Measurements from ENCODE around the gene DENND2A. TPM values are rescaled to one million over a fixed set of nuclear protein-coding genes. Genes with fewer than 3 reads are reported as not detected.

DENND2A gene
- total RNA-seq, 4 donors from 2014 or later = 25.2 to 83.5 (median 46.5) TPM

GRCh38 chr7:140541513-140542227 is 98.9 kb downstream of the DENND2A start:
- Histone ChIP-seq H3K27me3 (no peaks in the 10 kb centered on the region), H3K4me1 (peaks cover 6 to 68% (median 27%) of the 10 kb centered on the region in 3 donors), H3K9me3 (no peaks in the 10 kb centered on the region), H3K36me3 (peaks cover 0 to 32% of the 10 kb centered on the region in 2 donors), H3K27ac (peak overlapping the region; percentile 91 to 96 (median 93)), H3K4me3 (peak overlapping the region in 1 of 2 donors; percentile 26)
- TF ChIP-seq EP300 (IDR thresholded peaks at IDR 0.05) (no peak), POLR2AphosphoS5 (IDR thresholded peaks at IDR 0.05) (peak; percentile 83)
- 6 to 8% methylated on average over 7 to 14 of the region's 17 CpGs for WGBS, 2 donors (ENCODE audit: low coverage in 1 of 2)
- peak; percentile 80 for ATAC-seq

GRCh38 chr7:140541176-140541512 is 99.5 kb downstream of the DENND2A start:
- ATAC-seq = no peak
- Histone ChIP-seq H3K27me3 (no peaks in the 10 kb centered on the region), H3K4me1 (peaks cover 6 to 74% (median 27%) of the 10 kb centered on the region in 3 donors), H3K4me3 (peak overlapping the region in 1 of 2 donors; percentile 26), H3K27ac (peak overlapping the region; percentile 91 to 96 (median 93)), H3K36me3 (peaks cover 0 to 27% of the 10 kb centered on the region in 2 donors), H3K9me3 (no peaks in the 10 kb centered on the region)
- WGBS, 2 donors (ENCODE audit: low coverage in 1 of 2) = 22 to 32% methylated on average over 3 of the region's 4 CpGs
- TF ChIP-seq POLR2AphosphoS5 (IDR thresholded peaks at IDR 0.05) (no peak), CTCF (IDR thresholded peaks at IDR 0.05) (no peak)

- Histone ChIP-seq H3K36me3 (peaks cover 0 to 18% of the 10 kb centered on the region in 2 donors), H3K4me1 (peaks cover 6 to 83% (median 29%) of the 10 kb centered on the region in 3 donors), H3K27ac (peak overlapping the region; percentile 91 to 96 (median 93)), H3K9me3 (no peaks in the 10 kb centered on the region), H3K27me3 (no peaks in the 10 kb centered on the region), H3K4me3 (no peak overlapping the region)
- WGBS, 2 donors (ENCODE audit: low coverage in 1 of 2) = 50 to 79% methylated on average over 2 to 10 of the region's 18 CpGs
- TF ChIP-seq EP300 (IDR thresholded peaks at IDR 0.05) (no peak), POLR2AphosphoS5 (IDR thresholded peaks at IDR 0.05) (no peak), POLR2A (IDR thresholded peaks at IDR 0.05) (no peak), CTCF (IDR thresholded peaks at IDR 0.05) (no peak)
- no peak for ATAC-seq
Measured at GRCh38 chr7:140540136-140540777, 100.4 kb downstream of the DENND2A start.

GRCh38 chr7:140539461-140539860 is 101.2 kb downstream of the DENND2A start:
- Histone ChIP-seq H3K4me3 (no peak overlapping the region), H3K4me1 (peaks cover 6 to 90% (median 36%) of the 10 kb centered on the region in 3 donors), H3K27ac (peak overlapping the region; percentile 91 to 96 (median 93)), H3K27me3 (no peaks in the 10 kb centered on the region), H3K36me3 (peaks cover 0 to 10% of the 10 kb centered on the region in 2 donors), H3K9me3 (no peaks in the 10 kb centered on the region)
- WGBS, 2 donors (ENCODE audit: low coverage in 1 of 2) = 38 to 89% methylated on average over 3 to 9 of the region's 18 CpGs
- no peak for ATAC-seq
- no peak for TF ChIP-seq CTCF (IDR thresholded peaks at IDR 0.05)
- no peak for TF ChIP-seq POLR2A (IDR thresholded peaks at IDR 0.05)
- TF ChIP-seq EP300 (IDR thresholded peaks at IDR 0.05) = no peak
- no peak for TF ChIP-seq POLR2AphosphoS5 (IDR thresholded peaks at IDR 0.05)

GRCh38 chr7:140537750-140538482 is 102.7 kb downstream of the DENND2A start:
- Histone ChIP-seq H3K27me3 (no peaks in the 10 kb centered on the region), H3K36me3 (no peaks in the 10 kb centered on the region), H3K27ac (peak overlapping the region; percentile 63 to 96 (median 92)), H3K9me3 (no peaks in the 10 kb centered on the region), H3K4me3 (no peak overlapping the region), H3K4me1 (peaks cover 6 to 99% (median 40%) of the 10 kb centered on the region in 3 donors)
- WGBS, 2 donors (ENCODE audit: low coverage in 1 of 2) = 18 to 45% methylated on average over 3 to 12 of the region's 12 CpGs
- no peak for ATAC-seq
- TF ChIP-seq CTCF (IDR thresholded peaks at IDR 0.05) (no peak), EP300 (IDR thresholded peaks at IDR 0.05) (no peak), POLR2AphosphoS5 (IDR thresholded peaks at IDR 0.05) (peak; percentile 48), POLR2A (IDR thresholded peaks at IDR 0.05) (no peak)

Data from gastroesophageal sphincter (tissue), 4 donors.